Vagina (tissue), 2 donors: ENCODE measurements around the gene HNRNPLL. TPM values are rescaled to one million over a fixed set of nuclear protein-coding genes. Genes with fewer than 3 reads are reported as not detected.

Experiments used
- DNase-seq, 2 donors: peaks; one replicate each; pipeline ENCODE4 v3.0.0-alpha.2; 2017; ENCODE audit errors: extremely low spot score in 2 of 2
- H3K27ac ChIP-seq: fragments of 200-600 bp; sonication (generic); one replicate; pipeline ENCODE4 v1.5.1; 2019
- H3K27me3 ChIP-seq: fragments of 200-600 bp; sonication (generic); one replicate; pipeline ENCODE4 v1.5.1; 2019
- H3K36me3 ChIP-seq, 2 donors: fragments of 200-600 bp; sonication (generic); one replicate each; pipeline ENCODE4 v1.5.1; 2017 to 2019
- H3K4me1 ChIP-seq: fragments of 200-600 bp; sonication (generic); one replicate; pipeline ENCODE4 v1.5.1; 2019
- H3K4me3 ChIP-seq, 2 donors: fragments of 200-600 bp; sonication (generic); 1 replicate in 1 of 2; 2 replicates in 1 of 2; pipeline ENCODE4 v1.5.1; 2016 to 2019
- H3K9me3 ChIP-seq: fragments of 200-600 bp; sonication (generic); one replicate; pipeline ENCODE4 v1.5.1; 2019
- POLR2A ChIP-seq, 2 donors: fragments of 450-650 bp; IDR thresholded peaks; one replicate each; pipeline ENCODE4 v1.6.1; 2017; ENCODE audit warnings: antibody characterized with exemption in 2 of 2, mild to moderate bottlenecking in 2 of 2, moderate library complexity in 2 of 2
- POLR2AphosphoS5 ChIP-seq, 2 donors: sonication (generic); formaldehyde crosslinking; IDR thresholded peaks; one replicate each; pipeline ENCODE4 v1.9.0; 2017; ENCODE audit warnings: antibody characterized with exemption in 2 of 2, mild to moderate bottlenecking in 2 of 2, low read depth in 1 of 2; ENCODE audit not compliant: insufficient read depth in 1 of 2
- intact Hi-C: fragments of 100-400 bp; cut with DNase I; formaldehyde crosslinking; loops from one replicate; pipeline ENCODE4 v1.15.1; 2023
- total RNA-seq: library from RNA; depleted of rRNA; stranded (reverse); fragments of >200 nt; gene quantifications from one replicate; pipeline ENCODE4 v1.2.3, GENCODE V29; 2016
- TF ChIP-seq, protein P1 (sequence below), 3 experiments: fragments of 450-650 bp in 2 of 3; fragments of 200-600 bp in 1 of 3; sonication (generic) in 1 of 3; IDR thresholded peaks; one replicate each; pipeline ENCODE4 v1.5.1; 2017 to 2019; ENCODE audit warnings: antibody characterized with exemption in 3 of 3, mild to moderate bottlenecking in 2 of 3, moderate library complexity in 2 of 3

Gene HNRNPLL
- total RNA-seq, 1 donor from 2014 or later: 33.9 TPM

GRCh38 chr2:38515155-38516074 lies 87.3 kb downstream of the HNRNPLL start:
- Histone ChIP-seq H3K27ac (peak overlapping the region; percentile 83), H3K36me3 (no peaks in the 10 kb centered on the region), H3K4me1 (no peaks in the 10 kb centered on the region), H3K9me3 (no peaks in the 10 kb centered on the region), H3K4me3 (peak overlapping the region; percentile 35 to 36), H3K27me3 (no peaks in the 10 kb centered on the region)
- peak in 1 of 2 donors; percentile 90 for DNase-seq
- intact Hi-C loops: no loop called here
- TF ChIP-seq POLR2AphosphoS5 (IDR thresholded peaks at IDR 0.05; ENCODE audit: insufficient read depth in 1 of 2, low read depth in 1 of 2) (peak; percentile 45 to 76), POLR2A (IDR thresholded peaks at IDR 0.05) (no peak)
- TF ChIP-seq, protein P1, sequence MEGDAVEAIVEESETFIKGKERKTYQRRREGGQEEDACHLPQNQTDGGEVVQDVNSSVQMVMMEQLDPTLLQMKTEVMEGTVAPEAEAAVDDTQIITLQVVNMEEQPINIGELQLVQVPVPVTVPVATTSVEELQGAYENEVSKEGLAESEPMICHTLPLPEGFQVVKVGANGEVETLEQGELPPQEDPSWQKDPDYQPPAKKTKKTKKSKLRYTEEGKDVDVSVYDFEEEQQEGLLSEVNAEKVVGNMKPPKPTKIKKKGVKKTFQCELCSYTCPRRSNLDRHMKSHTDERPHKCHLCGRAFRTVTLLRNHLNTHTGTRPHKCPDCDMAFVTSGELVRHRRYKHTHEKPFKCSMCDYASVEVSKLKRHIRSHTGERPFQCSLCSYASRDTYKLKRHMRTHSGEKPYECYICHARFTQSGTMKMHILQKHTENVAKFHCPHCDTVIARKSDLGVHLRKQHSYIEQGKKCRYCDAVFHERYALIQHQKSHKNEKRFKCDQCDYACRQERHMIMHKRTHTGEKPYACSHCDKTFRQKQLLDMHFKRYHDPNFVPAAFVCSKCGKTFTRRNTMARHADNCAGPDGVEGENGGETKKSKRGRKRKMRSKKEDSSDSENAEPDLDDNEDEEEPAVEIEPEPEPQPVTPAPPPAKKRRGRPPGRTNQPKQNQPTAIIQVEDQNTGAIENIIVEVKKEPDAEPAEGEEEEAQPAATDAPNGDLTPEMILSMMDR (IDR thresholded peaks at IDR 0.05): no peak

GRCh38 chr2:38514603-38515154 lies 88.0 kb downstream of the HNRNPLL start:
- H3K36me3 ChIP-seq: no peaks in the 10 kb centered on the region
- TF ChIP-seq POLR2AphosphoS5 (IDR thresholded peaks at IDR 0.05; ENCODE audit: insufficient read depth in 1 of 2, low read depth in 1 of 2) (no peak), POLR2A (IDR thresholded peaks at IDR 0.05) (no peak)
- TF ChIP-seq, protein P1 (IDR thresholded peaks at IDR 0.05): no peak
- no peaks in the 10 kb centered on the region for H3K9me3 ChIP-seq
- no peaks in the 10 kb centered on the region for H3K27me3 ChIP-seq
- no peak overlapping the region for H3K4me3 ChIP-seq
- peak in 1 of 2 donors; percentile 29 for DNase-seq
- H3K4me1 ChIP-seq: peaks cover 2% of the 10 kb centered on the region
- peak overlapping the region; percentile 83 for H3K27ac ChIP-seq
- intact Hi-C loops: no loop called here

- Histone ChIP-seq H3K27ac (no peak overlapping the region), H3K27me3 (no peaks in the 10 kb centered on the region), H3K4me1 (peaks cover 18% of the 10 kb centered on the region), H3K4me3 (no peak overlapping the region), H3K9me3 (no peaks in the 10 kb centered on the region), H3K36me3 (no peaks in the 10 kb centered on the region)
- TF ChIP-seq POLR2AphosphoS5 (IDR thresholded peaks at IDR 0.05; ENCODE audit: insufficient read depth in 1 of 2, low read depth in 1 of 2): no peak
- DNase-seq: no peak
- intact Hi-C loops: no loop called here
Measured at GRCh38 chr2:38512211-38512610, 90.5 kb downstream of the HNRNPLL start.

Other genes starting within 250 kb of the HNRNPLL start
- 156 TPM for gene ATL2, start 225.7 kb downstream of the HNRNPLL start, total RNA-seq
- 16.9 TPM for gene GALM, start 63.2 kb upstream of the HNRNPLL start, total RNA-seq
- gene SRSF7, start 148.4 kb upstream of the HNRNPLL start, total RNA-seq: 106 TPM
- gene GEMIN6, start 175.3 kb upstream of the HNRNPLL start, total RNA-seq: 5.9 TPM